GM03348 (cell line): ENCODE data around the gene UROC1.

Experiments
- DNase-seq: peaks from one replicate; pipeline ENCODE4 v3.0.0; 2012; ENCODE audit warnings: low spot score

The UROC1 gene

GRCh38 chr3:126440709-126440995 lies 76.9 kb downstream of the UROC1 start:
- no peak for DNase-seq

- no peak for DNase-seq
Observed at GRCh38 chr3:126439968-126440708, 77.4 kb downstream of the UROC1 start.

- no peak for DNase-seq
Observed at GRCh38 chr3:126439346-126439967, 78.1 kb downstream of the UROC1 start.

GRCh38 chr3:126438746-126439145 lies 78.8 kb downstream of the UROC1 start:
- DNase-seq = no peak

- DNase-seq = no peak
Observed at GRCh38 chr3:126438186-126438585, 79.4 kb downstream of the UROC1 start.

- no peak for DNase-seq
Observed at GRCh38 chr3:126436826-126437717, 80.5 kb downstream of the UROC1 start.

GRCh38 chr3:126435456-126436315 lies 81.9 kb downstream of the UROC1 start:
- DNase-seq = no peak

- DNase-seq = no peak
Observed at GRCh38 chr3:126434931-126435411, 82.6 kb downstream of the UROC1 start.

GRCh38 chr3:126434264-126434590 lies 83.3 kb downstream of the UROC1 start:
- DNase-seq = no peak

GRCh38 chr3:126433496-126434263 lies 83.9 kb downstream of the UROC1 start:
- no peak for DNase-seq

- DNase-seq = no peak
Observed at GRCh38 chr3:126433105-126433430, 84.5 kb downstream of the UROC1 start.

GRCh38 chr3:126432361-126433104 lies 85.0 kb downstream of the UROC1 start:
- DNase-seq = no peak
